B cell (primary cell): ENCODE data around the gene WDR70.

Source experiments
- CTCF ChIP-seq: fragments of 200-600 bp; IDR thresholded peaks from one replicate; pipeline ENCODE4 v1.8.0; 2022; ENCODE audit warnings: antibody characterized with exemption, mild to moderate bottlenecking
- EZH2 ChIP-seq: IDR thresholded peaks from 2 replicates; pipeline ENCODE4 v1.6.1; 2012; ENCODE audit warnings: borderline replicate concordance, low read depth, mild to moderate bottlenecking, moderate library complexity, low read length; ENCODE audit not compliant: insufficient read depth, poor library complexity, severe bottlenecking

GRCh38 chr5:37792975-37793631 lies 414.0 kb downstream of the WDR70 start:
- TF ChIP-seq CTCF (no peak), EZH2 (no peak)
